GM11168 (cell line): ENCODE results near the gene TMEM59.
"Not testable (repeated sequence)": the region's sequence is repeated elsewhere in the genome, so short reads cannot be mapped to it uniquely, and the experiment has no call there.

Experiments
- in situ Hi-C: fragments of 300-500 bp; cut with MboI; formaldehyde crosslinking; loops from one replicate; pipeline ENCODE4 v1.12.0; 2022; ENCODE audit warnings: low sequenced_read_pairs; ENCODE audit not compliant: unreplicated experiment

TMEM59 gene, protein sequence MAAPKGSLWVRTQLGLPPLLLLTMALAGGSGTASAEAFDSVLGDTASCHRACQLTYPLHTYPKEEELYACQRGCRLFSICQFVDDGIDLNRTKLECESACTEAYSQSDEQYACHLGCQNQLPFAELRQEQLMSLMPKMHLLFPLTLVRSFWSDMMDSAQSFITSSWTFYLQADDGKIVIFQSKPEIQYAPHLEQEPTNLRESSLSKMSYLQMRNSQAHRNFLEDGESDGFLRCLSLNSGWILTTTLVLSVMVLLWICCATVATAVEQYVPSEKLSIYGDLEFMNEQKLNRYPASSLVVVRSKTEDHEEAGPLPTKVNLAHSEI

DNA sequence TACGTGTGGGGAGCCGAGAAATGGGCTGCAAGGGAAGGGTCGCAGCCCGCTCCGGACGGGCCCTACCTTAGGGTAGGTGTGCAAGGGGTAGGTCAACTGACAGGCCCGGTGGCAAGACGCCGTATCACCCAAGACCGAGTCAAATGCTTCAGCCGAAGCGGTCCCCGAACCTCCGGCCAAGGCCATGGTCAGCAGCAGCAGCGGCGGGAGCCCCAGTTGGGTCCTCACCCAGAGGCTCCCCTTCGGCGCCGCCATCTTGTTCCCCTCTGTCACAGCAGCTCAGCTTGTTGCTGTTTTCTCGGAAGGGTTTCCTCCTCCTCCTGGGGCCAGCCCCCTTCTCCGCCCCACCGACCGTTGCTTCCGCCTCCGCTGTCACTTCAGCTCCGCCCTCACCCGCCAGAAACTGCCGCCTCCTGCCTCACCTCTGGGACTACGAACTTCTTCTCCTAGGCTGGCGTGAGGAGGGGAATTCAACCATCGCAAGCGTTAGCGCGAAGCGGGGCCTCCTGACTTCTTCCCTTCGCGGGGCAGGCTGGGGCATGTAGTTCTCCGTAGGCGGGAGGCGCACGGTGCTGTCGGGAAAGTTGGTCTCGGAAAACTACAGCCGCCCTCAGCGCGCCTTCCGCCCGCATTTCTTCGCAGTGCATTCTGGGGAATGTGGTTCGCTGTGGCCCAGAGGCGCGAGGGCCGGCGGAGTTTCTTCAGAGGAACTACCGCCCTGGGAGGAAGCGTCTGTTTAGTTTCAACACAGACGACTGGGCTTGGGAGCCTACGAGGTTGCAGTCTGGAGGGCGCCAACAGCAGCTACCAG, at the start of gene TMEM59, which contains the start of gene TCEANC2:
TMEM59 (minus strand) TSS at position 271 of the 811 bp plus-strand sequence; CDS start at position 255, 16 bp downstream.
TCEANC2 (plus strand) TSS at position 675 of the 811 bp plus-strand sequence. CDS start 815 bp downstream, outside the sequence.
- in situ Hi-C loops, result no loop called here

DNA sequence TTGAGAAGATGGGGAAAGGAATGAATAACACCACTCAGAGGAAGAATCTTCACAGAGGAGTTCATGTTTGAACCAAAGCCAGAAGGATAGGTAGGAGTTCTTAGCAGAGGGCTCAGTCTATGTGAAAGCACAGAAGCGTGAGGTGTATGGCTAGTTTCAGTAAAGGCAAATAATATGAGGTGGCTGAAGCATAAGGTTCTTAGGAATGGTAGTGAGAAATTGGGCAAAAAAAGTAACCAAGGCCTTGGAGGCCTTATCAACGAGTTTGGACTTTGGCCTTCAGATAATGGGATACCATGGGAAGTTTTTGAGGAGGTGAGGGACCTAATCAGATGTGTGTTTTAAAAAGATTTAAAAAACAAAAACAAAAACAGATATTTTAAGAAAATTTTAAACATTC, 47.5 kb upstream of the TMEM59 start:
- in situ Hi-C loops, result no loop called here

DNA sequence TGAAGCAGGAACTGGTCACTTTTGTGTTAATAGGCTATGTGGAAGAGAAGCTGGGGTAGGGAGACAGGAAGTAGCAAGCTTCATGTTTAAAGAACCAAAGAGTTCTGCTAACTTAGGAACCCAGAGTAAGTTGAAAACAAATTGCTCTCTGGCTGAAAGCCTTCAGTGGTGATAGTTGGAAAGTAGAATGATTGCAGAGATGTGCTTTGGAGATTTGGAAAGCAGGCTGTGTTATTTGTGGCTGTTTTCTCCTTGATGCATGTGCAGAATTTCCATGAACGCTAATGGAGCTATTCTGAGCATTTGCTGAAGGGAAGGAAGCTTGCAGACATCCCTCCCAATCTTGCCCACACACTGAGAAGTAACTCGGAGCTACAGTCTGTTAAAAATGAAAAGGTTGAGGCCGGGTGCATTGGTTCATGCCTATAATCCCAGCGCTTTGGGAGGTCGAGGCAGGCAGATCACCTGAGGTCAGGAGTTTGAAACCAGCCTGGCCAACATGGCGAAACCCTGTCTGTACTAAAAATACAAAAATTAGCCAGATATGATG, 46.1 kb upstream of the TMEM59 start:
- in situ Hi-C loops, result no loop called here

DNA sequence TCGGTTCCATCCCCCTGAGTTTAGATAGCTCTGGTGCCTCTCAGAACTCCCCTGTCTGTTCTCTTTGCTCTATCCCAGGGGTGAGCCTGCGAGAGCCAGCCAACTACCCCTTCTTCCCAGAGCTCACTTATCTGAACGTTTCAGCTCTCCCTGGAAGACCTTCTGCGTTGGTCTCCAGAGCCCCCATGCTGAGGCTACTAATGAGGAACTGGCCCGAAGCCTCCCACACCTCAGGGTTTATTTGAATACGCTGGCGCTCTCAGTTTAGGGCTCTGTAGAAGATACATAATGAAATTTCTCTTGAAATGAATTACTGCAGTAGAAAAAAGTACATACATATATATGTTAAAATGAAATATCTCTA, 43.9 kb upstream of the TMEM59 start:
- in situ Hi-C loops, result no loop called here

DNA sequence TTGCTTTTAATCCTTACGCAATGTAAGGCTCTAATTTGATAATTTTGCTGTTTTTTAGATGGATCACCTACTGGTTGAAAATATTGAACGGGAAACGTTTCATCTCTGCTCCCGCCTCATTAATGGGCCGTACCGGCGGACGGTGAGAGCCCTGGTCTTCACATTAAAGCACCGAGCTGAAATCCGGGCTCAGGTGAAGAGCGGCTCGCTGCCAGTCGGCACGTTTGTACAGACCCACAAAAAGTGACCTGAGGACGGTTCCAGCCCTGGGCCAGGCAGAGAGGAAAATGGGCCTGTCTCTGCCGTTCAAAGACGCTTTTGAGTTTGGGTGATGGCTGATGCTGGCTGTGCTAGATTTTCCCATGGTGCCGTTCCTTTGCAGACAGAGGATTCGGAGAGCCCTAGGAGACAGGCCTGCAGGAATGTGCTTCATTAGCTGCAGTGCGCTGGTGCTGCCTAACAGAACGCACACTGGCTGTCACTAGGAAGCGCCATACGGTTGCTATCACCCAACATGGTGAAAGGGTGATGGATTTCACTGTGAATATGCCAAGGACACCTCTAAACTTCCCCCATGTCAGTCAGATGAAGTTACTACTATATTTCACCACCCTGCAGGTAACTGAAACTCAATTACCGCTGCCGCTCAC, 43.3 kb upstream of the TMEM59 start:
- in situ Hi-C loops, result no loop called here

DNA sequence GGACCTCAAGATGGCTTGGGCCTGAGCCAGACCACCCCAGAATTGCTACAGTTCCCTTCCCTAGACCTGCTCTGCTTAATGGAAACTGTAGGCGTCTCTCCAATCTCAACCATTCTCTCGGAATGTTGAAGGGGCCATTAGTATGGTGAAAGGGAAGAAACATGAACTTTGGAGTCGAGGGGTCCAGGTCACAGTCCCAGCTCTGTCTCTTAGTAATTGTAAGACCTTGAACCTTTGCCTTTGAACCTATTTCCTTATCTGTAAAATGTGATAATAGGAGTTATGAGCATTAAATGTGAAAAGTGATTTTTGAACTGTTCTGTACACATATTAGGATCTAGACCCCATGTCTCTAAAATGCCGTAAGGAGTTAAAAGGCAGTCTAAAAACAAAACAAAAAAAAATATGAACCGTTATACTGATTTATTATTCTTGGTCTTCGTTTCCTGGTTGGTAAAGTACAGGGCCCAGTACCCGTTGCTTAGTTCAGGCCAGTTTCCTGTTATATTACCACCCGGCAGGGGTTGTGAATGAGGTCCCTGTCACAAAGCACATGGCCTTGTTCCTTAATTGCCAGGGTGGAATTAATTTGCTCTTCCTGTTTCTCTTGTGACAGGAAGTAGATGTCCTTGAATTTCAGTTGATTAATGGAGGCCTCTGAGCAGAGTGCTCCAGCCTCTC, 42.7 kb upstream of the TMEM59 start:
- in situ Hi-C loops, result no loop called here

DNA sequence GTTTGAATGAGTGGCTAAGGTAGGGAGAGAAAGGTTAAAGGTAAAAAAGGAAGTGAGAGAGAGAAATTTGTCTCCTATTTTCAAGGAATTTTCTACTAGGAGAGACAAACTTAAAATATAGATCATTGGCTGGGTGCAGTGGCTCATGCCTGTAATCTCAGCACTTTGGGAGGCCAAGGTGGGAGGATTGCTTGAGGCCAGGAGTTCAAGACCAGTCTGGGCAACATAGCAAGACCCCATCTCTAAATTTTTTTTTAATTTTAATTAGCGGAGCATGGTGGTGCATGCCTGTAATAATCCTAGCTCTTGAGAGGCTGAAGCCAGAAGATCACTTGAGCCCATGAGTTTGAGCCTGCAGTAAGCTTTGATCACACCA, 41.7 kb upstream of the TMEM59 start:
- in situ Hi-C loops, result not testable (repeated sequence)

DNA sequence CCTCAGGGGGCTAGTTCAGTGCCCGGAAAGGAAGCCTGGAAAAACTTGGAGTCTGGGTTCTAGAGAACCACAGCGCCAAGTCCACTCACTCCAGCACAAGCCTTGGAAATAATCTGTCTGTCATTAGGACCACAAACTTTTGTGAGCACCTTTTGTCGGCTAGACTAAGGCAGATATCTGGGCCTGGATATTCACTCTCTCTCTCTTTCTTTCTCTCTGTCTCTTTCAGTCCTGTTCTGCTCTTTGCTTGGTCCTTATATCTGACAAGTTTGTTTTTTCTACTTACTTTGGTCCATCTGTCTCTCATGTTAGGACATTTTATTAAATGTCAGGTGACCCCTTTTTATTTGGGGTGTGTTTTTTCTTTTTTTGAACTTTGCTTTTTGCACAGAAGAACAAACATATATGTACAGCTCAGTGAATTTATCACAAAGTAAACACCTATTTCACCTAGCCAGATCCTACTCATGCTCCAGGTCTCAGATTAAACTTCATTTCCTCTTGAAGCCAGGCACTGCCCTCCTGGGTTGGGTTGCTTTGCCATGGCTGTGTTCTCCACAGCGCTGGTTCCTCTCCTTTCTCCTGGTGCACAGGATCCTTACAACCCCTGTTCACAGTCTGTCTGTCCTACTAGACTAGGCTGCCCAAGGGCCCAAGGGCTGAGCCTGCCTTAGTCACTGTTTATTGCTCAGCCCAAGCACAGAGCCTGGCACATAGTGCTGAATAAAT, 41.2 kb upstream of the TMEM59 start:
- in situ Hi-C loops, result no loop called here

DNA sequence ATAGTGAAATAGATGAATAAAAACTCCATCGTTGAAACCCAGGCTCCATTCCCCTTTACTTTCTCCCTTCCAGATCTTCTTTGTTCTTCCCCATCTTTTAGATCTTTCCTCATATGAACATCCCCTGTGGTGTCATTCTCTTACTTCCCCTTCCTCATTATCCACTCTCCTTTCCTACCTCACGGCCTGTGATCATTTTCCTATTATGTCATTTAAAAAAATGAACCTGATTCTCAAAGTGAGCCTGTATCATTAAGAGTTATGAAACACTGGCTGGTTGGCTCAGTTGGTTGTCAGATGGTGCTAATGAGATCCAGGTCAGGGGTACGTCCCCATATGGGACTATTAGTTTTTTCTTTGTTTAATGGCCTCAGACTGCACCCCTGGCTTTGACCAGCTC, 38.7 kb upstream of the TMEM59 start:
- in situ Hi-C loops, result no loop called here

DNA sequence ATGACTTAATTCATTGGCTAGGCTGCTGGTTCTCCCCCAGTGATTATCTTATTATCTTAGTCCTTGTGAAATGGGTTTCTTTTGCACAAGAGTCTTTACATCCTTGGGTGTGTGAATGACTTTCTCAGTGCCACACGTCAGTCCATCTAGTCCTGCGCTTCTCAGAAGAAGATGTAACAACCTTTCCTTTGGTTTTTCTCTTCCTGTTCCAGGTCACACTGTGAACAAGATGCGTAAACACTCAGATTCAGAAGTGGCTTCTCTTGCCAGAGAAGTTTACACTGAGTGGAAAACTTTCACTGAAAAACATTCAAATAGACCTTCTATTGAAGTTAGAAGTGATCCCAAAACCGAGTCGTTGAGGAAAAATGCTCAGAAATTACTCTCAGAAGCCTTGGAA, 35.4 kb upstream of the TMEM59 start:
- in situ Hi-C loops, result no loop called here

DNA sequence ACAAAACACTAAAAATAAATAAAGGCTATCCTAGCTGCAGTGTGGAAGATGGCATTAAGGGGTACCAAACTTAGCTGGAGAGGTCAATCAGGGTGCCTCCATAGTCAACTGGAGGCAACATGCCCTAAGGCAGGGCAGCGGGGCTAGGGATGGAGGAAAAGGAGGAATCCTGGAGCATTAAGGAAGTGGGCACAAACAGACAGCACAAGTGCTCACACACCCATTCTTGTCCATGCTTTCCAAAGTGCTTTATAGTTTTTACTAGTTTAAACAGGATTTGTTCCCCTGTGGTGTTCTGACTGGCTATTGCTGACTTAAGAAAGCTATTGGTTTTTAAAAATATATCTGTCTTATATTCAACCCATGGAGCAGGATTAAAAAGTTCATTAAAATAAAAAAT, 33.8 kb upstream of the TMEM59 start:
- in situ Hi-C loops, result no loop called here

DNA sequence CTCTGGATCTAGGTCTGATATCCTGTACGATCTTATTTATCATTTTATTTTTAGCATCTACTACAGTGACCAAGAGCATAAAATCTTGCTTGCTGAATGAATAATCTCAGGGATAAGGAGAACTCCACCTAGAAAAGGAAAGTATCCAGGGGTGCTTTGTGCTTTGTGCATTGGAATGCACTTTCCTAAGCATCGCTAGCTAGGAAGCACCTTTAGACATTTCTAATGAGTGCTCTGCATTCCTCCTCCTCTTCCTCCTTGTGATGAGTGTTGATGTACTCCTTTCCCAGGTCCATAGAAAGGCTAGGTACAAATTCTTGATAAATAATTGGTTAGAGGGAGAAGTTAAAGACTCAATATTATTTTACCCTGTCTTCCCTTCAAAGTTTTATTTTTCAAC, 31.8 kb upstream of the TMEM59 start:
- in situ Hi-C loops, result no loop called here

DNA sequence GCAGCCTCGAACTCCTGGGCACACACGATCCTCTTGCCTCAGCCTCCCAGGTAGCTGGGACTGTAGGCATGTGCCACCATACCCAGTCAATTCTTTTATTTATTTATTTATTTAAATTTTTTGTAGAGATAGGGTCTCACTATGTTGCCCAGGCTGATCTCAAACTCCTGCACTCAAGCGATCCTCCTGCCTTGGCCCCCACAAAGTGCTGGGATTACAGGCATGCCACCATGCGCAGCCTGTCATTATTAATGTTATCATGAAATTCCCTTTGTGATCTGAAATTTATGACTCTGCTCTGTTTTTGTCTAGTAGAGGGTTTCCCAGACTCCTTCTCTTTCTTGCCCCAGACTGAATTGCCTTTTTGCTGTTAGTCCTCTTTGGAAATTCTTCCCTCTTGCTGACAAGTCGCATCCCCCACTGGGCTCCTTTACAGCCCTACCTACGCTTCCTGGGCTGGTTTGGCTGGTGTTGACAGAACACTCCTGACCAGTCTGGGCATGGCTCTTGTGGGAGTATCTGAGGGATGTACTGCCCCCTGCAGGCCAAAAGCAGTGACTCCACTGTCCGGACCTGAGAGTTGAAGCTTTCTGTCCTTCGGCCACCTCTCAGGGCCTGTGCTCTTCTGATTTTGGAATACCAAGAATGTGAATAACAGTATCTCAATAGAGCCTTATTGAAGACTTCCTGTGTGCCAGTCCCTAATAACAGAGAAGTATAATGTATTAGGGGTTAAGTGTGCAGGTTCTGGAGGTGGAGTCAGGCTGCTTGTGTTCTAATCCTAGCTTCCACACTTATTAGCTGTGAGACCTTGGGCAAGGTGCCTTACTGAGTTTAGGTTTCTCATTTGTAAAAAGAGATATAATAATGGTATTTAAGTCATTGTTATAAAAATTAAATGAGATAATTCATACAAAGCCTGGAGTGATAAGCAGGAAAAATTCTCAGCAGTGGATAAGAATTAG, 28.6 kb upstream of the TMEM59 start:
- in situ Hi-C loops, result no loop called here

DNA sequence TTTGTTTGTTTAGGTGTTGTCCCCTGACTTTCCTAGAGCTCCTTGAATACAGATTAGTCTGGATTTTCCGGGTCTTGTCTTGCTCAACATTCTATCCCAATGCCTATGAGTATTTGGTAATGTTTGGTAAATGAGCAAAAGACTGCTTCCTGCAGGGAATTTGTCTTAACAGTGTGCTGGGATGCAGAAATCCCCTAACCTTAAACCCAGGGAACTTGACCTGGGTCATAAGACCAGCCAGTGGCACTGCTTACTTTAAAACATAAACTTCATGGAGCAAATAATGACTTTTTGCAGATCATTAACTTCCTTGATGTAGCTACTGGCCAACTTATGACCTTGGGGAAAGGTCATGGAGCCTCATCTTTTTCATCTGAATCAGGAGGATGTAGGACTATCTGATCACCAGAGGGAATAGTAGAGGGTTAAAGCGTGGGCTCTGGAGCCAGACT, 27.6 kb upstream of the TMEM59 start:
- in situ Hi-C loops, result no loop called here

DNA sequence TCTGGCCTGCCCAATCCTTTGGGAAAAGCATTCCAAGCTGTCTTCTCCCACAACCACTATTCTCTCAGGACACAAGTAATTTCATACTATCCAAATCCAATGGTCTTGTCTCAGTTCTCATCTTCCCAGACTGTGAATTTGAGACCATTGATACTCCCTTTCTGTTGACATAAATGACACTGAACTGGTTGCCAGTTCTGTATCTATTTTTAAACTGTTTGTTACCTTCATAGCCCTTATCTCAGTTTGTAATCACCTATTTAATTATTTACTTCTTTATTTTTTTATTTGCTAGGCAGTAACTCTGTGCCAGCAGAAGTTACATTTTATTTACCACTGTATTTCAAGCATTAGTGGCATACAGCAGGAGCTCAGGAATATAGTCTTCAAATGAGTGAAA, 24.4 kb upstream of the TMEM59 start:
- in situ Hi-C loops, result no loop called here

DNA sequence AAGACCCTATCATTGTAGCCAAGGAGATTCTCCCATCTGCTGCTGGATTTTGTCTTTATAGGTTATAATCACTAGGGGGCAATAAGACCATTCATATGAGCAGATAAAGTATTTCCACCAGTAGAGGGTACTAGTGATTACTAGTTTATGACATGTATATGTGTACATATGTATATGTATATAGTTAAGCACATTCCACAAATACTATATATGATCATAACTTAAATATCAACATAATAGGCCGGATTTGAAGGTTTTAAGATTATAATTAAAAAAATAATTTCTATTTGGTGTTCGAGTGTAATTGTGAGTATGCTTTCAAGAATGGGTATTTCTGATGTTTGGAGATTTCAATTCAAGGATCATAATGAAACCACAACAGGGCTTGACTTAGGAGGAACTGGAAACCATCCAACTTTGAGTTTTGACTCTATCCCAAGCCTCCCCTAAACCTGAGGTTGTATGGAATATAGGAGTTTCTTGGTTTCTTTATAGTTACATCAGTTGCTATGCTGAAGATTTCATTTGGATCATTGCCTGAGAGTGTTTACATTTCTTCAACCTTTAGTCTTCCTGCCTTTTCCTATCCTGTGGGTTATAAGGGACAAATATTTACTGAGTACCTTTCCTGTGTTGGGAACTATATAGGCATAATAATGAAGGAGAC, 17.3 kb upstream of the TMEM59 start:
- in situ Hi-C loops, result no loop called here

DNA sequence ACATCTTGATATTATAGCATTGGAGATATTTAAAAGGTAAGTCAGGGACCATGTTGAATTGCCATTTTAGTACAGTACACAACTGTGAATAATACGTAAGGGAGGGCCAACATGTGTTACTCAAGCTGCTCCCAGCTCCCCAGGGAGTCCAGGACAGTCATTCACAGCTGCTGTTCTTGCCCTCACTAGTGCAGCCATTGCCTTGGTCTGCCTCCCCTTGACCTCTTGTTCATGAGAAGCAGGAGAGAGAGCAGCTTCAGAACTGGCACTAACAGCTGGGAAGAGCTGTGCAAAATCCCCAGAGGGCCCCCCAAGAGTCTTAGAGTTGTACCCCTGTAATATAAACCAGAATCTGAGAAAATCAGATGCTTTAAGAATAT, 16.8 kb upstream of the TMEM59 start:
- in situ Hi-C loops, result no loop called here

DNA sequence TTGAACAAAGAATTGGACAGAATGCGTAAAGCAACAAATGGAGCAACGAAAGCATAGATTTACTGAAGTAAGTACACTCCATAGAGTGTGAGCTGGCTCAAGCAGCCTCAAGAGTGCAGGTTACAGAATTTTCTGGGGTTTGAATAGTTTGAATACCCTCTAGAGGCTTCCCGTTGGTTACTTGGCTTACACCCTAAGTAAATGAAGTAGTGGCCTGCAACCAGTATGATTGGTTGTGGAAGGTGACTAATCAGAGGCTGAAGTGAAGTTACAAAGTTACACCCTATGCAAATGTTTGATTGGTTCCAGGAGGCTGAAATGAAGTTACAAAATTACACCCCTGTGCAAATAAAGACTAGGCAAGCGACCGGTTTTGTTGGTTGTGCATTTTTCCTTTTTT, 11.3 kb upstream of the TMEM59 start:
- in situ Hi-C loops, result no loop called here
